Activated CD8-positive, alpha-beta T cell treated with anti-CD3 and anti-CD28 coated beads for 36 hours (primary cell): ENCODE data around the gene IKBKG. TPM values are rescaled to one million over a fixed set of nuclear protein-coding genes. Genes with fewer than 3 reads are reported as not detected.
"Not testable (repeated sequence)": the region's sequence is repeated elsewhere in the genome, so short reads cannot be mapped to it uniquely, and the experiment has no call there.

Source experiments
- ATAC-seq: fragments of 200-7000 bp; cut with Tn5 transposase; one replicate; pipeline ENCODE4 v1.10.0; 2021; ENCODE audit warnings: mild to moderate bottlenecking, moderate library complexity
- CTCF ChIA-PET: fragments of 350-600 bp; sonication (Branson Sonifier 250); formaldehyde crosslinking; loops from one replicate; lab custom pipeline; 2021; ENCODE audit warnings: antibody characterized with exemption; lab: Charles Lee
- POLR2A ChIA-PET: fragments of 350-600 bp; sonication (Branson Sonifier 250); formaldehyde crosslinking; loops from one replicate; lab custom pipeline; 2021; ENCODE audit warnings: antibody characterized with exemption; lab: Charles Lee
- DNase-seq: peaks from one replicate; pipeline ENCODE4 v3.0.0-alpha.2; 2020
- H3K27ac Mint-ChIP-seq: one replicate; pipeline ENCODE4 v1.8.0; 2021; ENCODE audit warnings: mild to moderate bottlenecking, mixed read lengths
- H3K27me3 Mint-ChIP-seq: one replicate; pipeline ENCODE4 v1.8.0; 2021; ENCODE audit warnings: mixed read lengths
- H3K36me3 Mint-ChIP-seq: one replicate; pipeline ENCODE4 v1.8.0; 2021; ENCODE audit warnings: low read depth, mixed read lengths
- H3K4me1 Mint-ChIP-seq: one replicate; pipeline ENCODE4 v1.8.0; 2021; ENCODE audit warnings: low read depth, mixed read lengths
- H3K4me3 Mint-ChIP-seq: one replicate; pipeline ENCODE4 v1.8.0; 2021; ENCODE audit warnings: mild to moderate bottlenecking, moderate library complexity, mixed read lengths
- H3K9me3 Mint-ChIP-seq: one replicate; pipeline ENCODE4 v1.8.0; 2021; ENCODE audit warnings: mixed read lengths
- intact Hi-C: fragments of 100-400 bp; cut with micrococcal nuclease; formaldehyde crosslinking; loops from one replicate; pipeline ENCODE4 v1.10.0; 2022
- total RNA-seq, 2 experiments: library from RNA; stranded (reverse); gene quantifications; one replicate each; pipeline ENCODE4 v1.2.3, GENCODE V29; 2021
- TF ChIP-seq, protein P1 (sequence below): fragments of 200-600 bp; IDR thresholded peaks from one replicate; pipeline ENCODE4 v1.8.0; 2022; ENCODE audit warnings: antibody characterized with exemption, mild to moderate bottlenecking

IKBKG gene
- total RNA-seq, 2 experiments from 2014 or later = 34.4 to 40.6 TPM

DNA sequence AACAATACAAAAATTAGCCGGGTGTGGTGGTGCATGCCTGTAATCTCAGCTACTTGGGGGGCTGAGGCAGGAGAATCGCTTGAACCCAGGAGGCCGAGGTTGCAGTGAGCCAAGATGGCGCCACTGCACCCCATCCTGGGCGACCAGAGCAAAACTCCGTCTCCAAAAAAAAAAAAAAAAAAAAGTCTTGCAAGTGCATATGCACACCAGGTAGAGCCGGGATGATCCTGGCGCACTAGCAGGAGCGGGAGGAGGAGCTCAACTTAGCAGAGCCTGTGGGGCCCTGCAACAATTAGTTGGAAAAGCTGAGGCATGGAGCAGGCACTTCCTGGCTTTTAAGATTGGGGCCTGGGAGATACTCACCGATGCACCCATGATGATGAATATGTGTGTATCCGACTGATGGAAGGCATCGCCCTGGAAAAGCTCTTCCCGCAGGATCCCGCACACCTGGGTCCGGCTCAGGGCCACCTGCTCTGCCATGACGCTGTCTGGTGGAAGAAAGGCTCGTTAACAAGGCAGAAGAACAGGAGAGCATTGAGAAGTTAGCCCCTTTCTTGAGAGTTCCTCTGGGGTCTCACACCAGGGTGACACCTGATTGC is 1.6 kb upstream of the IKBKG start:
- peak overlapping the region; percentile 75 for H3K4me3 Mint-ChIP-seq
- intact Hi-C loops = no loop called here
- no peaks in the 10 kb centered on the region for H3K9me3 Mint-ChIP-seq
- ChIA-PET POLR2A (no interaction called here), CTCF (interaction anchor here (0.6 to 1.4 kb wide), 2 partner anchors 9 to 18 kb away, joined by 3 read pairs; no protein-coding TSS in a partner anchor)
- TF ChIP-seq, protein P1, sequence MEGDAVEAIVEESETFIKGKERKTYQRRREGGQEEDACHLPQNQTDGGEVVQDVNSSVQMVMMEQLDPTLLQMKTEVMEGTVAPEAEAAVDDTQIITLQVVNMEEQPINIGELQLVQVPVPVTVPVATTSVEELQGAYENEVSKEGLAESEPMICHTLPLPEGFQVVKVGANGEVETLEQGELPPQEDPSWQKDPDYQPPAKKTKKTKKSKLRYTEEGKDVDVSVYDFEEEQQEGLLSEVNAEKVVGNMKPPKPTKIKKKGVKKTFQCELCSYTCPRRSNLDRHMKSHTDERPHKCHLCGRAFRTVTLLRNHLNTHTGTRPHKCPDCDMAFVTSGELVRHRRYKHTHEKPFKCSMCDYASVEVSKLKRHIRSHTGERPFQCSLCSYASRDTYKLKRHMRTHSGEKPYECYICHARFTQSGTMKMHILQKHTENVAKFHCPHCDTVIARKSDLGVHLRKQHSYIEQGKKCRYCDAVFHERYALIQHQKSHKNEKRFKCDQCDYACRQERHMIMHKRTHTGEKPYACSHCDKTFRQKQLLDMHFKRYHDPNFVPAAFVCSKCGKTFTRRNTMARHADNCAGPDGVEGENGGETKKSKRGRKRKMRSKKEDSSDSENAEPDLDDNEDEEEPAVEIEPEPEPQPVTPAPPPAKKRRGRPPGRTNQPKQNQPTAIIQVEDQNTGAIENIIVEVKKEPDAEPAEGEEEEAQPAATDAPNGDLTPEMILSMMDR = no peak
- DNase-seq (no peak), ATAC-seq (no peak)
- H3K36me3 Mint-ChIP-seq = peaks cover 46% of the 10 kb centered on the region
- H3K27me3 Mint-ChIP-seq = no peaks in the 10 kb centered on the region
- H3K27ac Mint-ChIP-seq = peak overlapping the region; percentile 64
- H3K4me1 Mint-ChIP-seq = peaks cover 49% of the 10 kb centered on the region

DNA sequence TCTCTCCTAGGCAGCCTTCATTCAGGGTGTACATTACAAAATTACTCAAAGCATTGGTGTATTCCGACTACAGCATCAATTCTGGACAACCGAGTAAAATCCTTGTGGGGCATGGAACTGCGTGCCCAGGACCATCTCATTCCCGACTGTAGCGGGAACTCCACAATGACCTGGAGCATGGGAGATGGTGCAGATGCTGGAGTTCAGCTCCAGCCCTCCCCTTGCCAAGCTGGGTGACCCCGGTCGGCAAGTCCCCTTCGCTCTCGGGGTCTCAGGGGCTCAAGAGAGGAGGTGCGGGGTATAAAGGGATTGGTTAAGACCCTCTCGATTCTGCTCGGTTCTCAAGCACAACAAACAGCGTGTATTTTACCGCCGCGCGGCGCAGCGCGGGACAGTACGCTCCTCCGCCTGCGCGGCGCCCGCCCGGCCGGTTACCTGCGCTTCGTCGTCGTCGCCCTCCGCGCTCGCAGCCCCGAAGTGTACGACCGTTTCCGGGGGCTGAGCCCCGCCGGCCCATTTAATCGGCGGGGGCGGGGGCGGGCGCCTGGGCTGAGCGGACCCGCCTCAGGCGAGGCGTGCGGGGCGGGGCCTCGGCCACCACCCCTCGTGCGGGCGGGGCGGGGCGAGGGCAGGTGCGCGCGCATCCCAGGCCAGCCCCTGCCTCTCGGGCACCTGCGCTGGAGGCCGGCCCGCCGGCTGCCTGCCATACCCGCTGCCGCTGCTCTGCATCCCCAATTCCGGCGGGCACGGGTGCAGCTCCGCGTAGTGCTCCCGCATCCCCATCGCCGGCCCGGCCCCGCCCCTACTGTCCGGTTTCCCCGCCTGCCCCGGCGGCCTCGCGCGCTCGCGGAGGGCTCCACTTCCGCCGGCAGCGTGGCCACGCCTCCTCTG is 821 bp upstream of the IKBKG start, which contains the start of gene G6PD:
Gene G6PD (minus strand): TSS at position 493 of the 891 bp plus-strand sequence. CDS start 691 bp downstream, outside the sequence.
- H3K4me1 Mint-ChIP-seq = peaks cover 46% of the 10 kb centered on the region

DNA sequence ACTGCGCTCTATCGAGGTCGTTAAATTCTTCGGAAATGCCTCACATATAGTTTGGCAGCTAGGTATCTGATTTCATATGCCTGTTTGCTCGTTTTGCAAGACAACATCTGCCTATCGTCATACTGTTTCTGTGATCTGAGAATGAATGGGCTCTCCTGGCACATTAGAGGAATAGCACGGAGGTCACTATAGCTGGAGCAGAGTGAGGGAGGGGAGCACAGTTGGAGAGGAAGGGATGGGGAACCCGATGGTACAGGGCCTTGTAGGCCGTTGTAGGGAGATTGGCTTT is 552 bp downstream of the IKBKG start:
- peak overlapping the region; percentile 91 for H3K27ac Mint-ChIP-seq

More for the DNA sequence above, 821 bp upstream of the IKBKG start, which contains the start of gene G6PD:
- ChIA-PET CTCF (interaction anchor here (0.6 kb wide), 1 partner anchor 10 kb away, joined by 3 read pairs; no protein-coding TSS in a partner anchor), POLR2A (interaction anchor here (0.6 to 1.2 kb wide), 2 partner anchors 31 to 136 kb away, joined by 3 read pairs; no protein-coding TSS in a partner anchor)
- TF ChIP-seq, protein P1 = no peak
- ATAC-seq (peak; percentile 67), DNase-seq (peak; percentile 79)
- peaks cover 44% of the 10 kb centered on the region for H3K36me3 Mint-ChIP-seq
- peak within 1 kb of the TSS; percentile 97 for H3K4me3 Mint-ChIP-seq
- peak within 1 kb of the TSS; percentile 91 for H3K27ac Mint-ChIP-seq
- H3K27me3 Mint-ChIP-seq = no peaks in the 10 kb centered on the region
- intact Hi-C loops = no loop called here
- H3K9me3 Mint-ChIP-seq = no peaks in the 10 kb centered on the region

DNA sequence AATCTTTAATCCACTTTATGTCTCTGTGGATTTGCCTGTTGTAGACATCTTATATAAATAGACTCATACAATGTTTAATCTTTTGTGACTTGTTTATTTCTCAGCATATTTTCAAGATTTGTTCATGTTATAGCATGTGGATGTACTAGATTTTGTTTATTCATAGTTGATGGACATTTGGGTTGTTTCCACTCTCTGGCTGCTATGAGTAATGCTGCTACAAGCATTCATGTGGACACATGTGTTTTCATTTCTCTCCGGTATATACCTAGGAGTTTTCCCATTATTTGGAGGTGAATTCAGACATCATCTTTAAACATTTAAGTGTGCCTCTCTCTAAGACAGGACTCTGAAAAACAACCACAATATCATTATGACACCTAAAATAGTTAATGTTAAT is 2.3 kb downstream of the IKBKG start:
- POLR2A ChIA-PET = no interaction called here
- CTCF ChIA-PET = no interaction called here
- Mint-ChIP-seq H3K4me3 (peak overlapping the region; percentile 97), H3K27ac (peak overlapping the region; percentile 77), H3K27me3 (no peaks in the 10 kb centered on the region), H3K36me3 (peaks cover 36% of the 10 kb centered on the region), H3K4me1 (peaks cover 36% of the 10 kb centered on the region), H3K9me3 (no peaks in the 10 kb centered on the region)
- no peak for DNase-seq
- intact Hi-C loops = no loop called here
- TF ChIP-seq, protein P1 = no peak
- ATAC-seq = no peak

More for the DNA sequence above, 552 bp downstream of the IKBKG start:
- Mint-ChIP-seq H3K36me3 (peaks cover 37% of the 10 kb centered on the region), H3K9me3 (no peaks in the 10 kb centered on the region), H3K27me3 (no peaks in the 10 kb centered on the region), H3K4me1 (peaks cover 41% of the 10 kb centered on the region), H3K4me3 (peak overlapping the region; percentile 97)
- ATAC-seq = no peak
- CTCF ChIA-PET = interaction anchor here (1.4 kb wide), 1 partner anchor 201 kb away, joined by 4 read pairs; no protein-coding TSS in a partner anchor
- no peak for DNase-seq
- TF ChIP-seq, protein P1 = no peak
- intact Hi-C loops = no loop called here
- POLR2A ChIA-PET = interaction anchor here (0.6 to 1.3 kb wide), 4 partner anchors 8 to 197 kb away, joined by 3 read pairs; no protein-coding TSS in a partner anchor

DNA sequence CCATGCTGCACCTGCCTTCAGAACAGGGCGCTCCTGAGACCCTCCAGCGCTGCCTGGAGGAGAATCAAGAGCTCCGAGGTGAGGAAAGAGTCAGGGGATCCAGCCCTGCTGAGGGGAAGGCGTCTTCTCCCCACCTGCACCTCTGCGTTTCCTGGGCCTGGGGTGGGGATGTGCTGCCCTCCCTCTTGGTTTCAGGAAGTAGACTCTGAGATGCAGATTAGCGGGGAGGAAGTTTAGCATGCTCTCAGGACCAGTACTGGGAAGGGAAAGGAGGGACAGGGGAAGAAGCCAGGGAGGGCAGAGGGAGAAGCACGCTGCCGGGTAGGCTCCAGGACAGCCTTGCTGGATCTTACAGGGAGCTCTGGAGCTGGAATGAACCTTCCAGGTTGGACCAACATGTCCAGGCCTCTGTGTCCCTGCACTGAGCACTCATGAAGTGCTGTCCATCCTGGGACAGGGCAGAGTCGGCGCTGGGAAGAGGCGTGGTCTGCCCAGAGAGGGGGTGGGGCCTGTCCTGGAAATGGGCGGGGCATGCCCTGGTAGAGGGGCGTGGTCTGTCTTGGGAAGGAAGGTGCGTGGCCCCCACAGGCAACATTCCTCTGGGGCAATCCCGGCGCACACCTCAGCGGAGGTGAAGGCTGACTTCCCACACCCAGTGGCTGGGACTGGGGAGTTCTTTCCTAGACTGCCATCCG is 4.8 kb downstream of the IKBKG start:
- DNase-seq, intact Hi-C loops, ATAC-seq, POLR2A ChIA-PET, H3K27ac Mint-ChIP-seq, H3K27me3 Mint-ChIP-seq, H3K9me3 Mint-ChIP-seq, H3K4me3 Mint-ChIP-seq, CTCF ChIA-PET: not testable (repeated sequence)
- peaks cover 26% of the 10 kb centered on the region for H3K4me1 Mint-ChIP-seq
- peaks cover 22% of the 10 kb centered on the region for H3K36me3 Mint-ChIP-seq

DNA sequence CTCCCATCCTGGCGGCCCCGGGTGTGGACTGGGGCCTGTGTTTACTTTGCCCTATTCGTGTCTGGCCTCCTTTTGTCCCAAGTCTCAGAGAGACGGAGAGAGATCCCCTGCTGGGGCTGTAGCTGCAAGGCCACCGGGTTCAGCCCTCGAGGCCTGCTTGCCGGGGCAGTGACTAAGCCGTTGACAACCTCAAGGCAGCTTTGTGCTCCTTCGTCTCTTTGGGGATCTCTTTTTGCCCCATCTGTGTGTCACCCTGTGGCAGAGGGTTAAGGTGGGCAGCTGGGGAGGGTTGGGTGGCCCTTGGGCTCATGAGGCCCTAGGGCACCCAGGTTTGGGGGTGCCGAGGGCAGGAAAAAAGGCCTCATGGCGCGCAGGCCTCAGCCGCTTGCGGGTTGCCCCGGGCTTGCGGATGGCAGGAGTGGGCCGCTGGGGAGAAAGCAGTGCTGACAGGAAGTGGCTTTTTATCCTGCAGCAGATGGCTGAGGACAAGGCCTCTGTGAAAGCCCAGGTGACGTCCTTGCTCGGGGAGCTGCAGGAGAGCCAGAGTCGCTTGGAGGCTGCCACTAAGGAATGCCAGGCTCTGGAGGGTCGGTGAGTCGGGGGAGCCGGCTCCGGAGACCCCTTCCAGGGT is 10.8 kb downstream of the IKBKG start:
- H3K36me3 Mint-ChIP-seq, H3K27ac Mint-ChIP-seq, DNase-seq, H3K27me3 Mint-ChIP-seq, intact Hi-C loops, POLR2A ChIA-PET, H3K9me3 Mint-ChIP-seq, H3K4me1 Mint-ChIP-seq, CTCF ChIA-PET, H3K4me3 Mint-ChIP-seq: not testable (repeated sequence)
- ATAC-seq = peak; percentile 87

DNA sequence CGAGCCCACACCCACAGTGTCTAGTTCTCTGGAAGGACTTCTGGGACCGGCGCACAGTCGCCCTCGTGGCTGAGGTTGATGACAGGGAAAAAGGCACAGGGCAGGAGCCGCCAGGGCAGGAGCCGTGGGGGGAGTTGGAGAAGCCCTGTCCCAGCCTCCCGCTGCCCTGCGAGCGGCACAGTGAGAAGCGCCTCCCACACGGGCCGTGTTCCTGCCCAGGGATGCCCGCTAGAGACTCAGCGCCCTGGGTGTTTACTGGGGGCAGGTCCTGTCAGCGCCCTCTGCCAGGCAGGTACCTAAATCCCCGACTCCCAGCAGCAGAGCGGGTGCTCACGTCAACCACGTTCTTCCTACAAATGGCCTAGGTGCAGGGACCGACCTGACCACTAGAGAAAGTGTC is 11.5 kb downstream of the IKBKG start:
- POLR2A ChIA-PET, H3K4me1 Mint-ChIP-seq, H3K9me3 Mint-ChIP-seq, DNase-seq, intact Hi-C loops, CTCF ChIA-PET, H3K27ac Mint-ChIP-seq, H3K27me3 Mint-ChIP-seq, H3K36me3 Mint-ChIP-seq, ATAC-seq, H3K4me3 Mint-ChIP-seq: not testable (repeated sequence)
